ENCODE measurements around the gene CA12. TPM values are rescaled to one million over a fixed set of nuclear protein-coding genes. Genes with fewer than 3 reads are reported as not detected.

CA12 gene
- polyA plus RNA-seq, 3 donors: not detected

DNA sequence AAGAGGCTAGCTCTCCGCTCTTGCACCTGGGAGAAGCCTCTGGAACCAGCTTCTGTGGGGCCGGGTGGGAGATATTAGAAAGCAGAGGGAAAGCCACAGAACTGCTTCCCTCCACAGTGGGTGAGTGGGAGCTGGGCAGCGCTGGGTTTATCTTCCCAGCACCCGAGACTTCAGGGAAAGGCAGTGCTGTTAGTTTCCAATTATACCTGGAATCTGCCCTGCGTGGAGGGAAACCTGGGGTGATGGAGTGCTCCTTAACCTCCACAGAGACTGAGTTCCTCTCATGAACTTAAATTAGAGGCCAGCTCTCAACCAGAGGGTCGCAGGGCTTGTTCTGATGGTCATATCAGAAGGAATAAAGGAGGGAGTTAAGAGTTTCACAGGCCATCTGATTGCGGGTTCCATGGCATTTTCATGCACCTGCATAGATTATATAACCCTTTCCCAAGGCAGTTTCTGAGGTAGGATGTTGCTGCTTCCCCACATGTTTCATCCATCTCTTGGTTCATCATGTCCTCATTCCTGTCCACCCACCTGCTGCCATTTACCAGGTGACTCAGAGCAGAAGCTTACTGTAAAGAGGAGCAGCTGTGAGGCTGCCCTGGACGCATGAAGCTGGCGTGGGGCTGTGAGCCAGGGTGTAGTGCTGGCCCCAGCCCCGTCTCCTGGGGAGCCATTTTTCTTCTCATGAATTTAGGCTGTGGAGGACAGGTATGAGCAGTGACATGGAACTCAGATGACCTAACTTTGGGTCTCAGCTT lies 42.5 kb downstream of the CA12 start:
- 90% methylated on average over 4 of the region's 10 CpGs for WGBS (ENCODE audit: insufficient coverage)
- no peak overlapping the region for H2AFZ ChIP-seq (ENCODE audit: insufficient read depth, low read depth, low read length, poor library complexity, severe bottlenecking)
- H3K36me3 Mint-ChIP-seq: no peaks in the 10 kb centered on the region
- H3K4me2 ChIP-seq (replicated peaks; ENCODE audit: extremely low read depth, low read length, poor library complexity, severe bottlenecking): no peak overlapping the region
- H3K9me3 Mint-ChIP-seq: no peaks in the 10 kb centered on the region
- no peaks in the 10 kb centered on the region for H3K4me1 ChIP-seq (ENCODE audit: control insufficient read depth in 1 of 2, insufficient read depth in 2 of 2, low read length in 2 of 2)
- no peak overlapping the region for H3K4me3 Mint-ChIP-seq
- no peaks in the 10 kb centered on the region for H3K27me3 ChIP-seq (ENCODE audit: control insufficient read depth in 2 of 2, insufficient read depth in 2 of 2, low read length in 2 of 2)
- H3K27me3 Mint-ChIP-seq (ENCODE audit: low read depth in 3 of 3): peaks cover 0 to 3% (median under 1%) of the 10 kb centered on the region in 3 donors
- H3K4me1 Mint-ChIP-seq: no peaks in the 10 kb centered on the region
- H3K36me3 ChIP-seq (replicated peaks in 1 of 2; ENCODE audit: control insufficient read depth in 1 of 2, insufficient read depth in 2 of 2, low read length in 2 of 2): no peaks in the 10 kb centered on the region
- intact Hi-C loops (cut with micrococcal nuclease): no loop called here
- H3K4me3 ChIP-seq (replicated peaks in 1 of 3; ENCODE audit: low read depth in 2 of 3, low read length in 3 of 3): no peak overlapping the region
- no peaks in the 10 kb centered on the region for H3K9me3 ChIP-seq (replicated peaks in 1 of 2; ENCODE audit: control insufficient read depth in 1 of 2, insufficient read depth in 1 of 2, low read length in 2 of 2)
- H3K27ac Mint-ChIP-seq: no peak overlapping the region
- TF ChIP-seq, protein P1, sequence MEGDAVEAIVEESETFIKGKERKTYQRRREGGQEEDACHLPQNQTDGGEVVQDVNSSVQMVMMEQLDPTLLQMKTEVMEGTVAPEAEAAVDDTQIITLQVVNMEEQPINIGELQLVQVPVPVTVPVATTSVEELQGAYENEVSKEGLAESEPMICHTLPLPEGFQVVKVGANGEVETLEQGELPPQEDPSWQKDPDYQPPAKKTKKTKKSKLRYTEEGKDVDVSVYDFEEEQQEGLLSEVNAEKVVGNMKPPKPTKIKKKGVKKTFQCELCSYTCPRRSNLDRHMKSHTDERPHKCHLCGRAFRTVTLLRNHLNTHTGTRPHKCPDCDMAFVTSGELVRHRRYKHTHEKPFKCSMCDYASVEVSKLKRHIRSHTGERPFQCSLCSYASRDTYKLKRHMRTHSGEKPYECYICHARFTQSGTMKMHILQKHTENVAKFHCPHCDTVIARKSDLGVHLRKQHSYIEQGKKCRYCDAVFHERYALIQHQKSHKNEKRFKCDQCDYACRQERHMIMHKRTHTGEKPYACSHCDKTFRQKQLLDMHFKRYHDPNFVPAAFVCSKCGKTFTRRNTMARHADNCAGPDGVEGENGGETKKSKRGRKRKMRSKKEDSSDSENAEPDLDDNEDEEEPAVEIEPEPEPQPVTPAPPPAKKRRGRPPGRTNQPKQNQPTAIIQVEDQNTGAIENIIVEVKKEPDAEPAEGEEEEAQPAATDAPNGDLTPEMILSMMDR (IDR thresholded peaks at IDR 0.05): no peak
- no peaks in the 10 kb centered on the region for H4K20me1 ChIP-seq (ENCODE audit: insufficient read depth, low read length)
- no peak overlapping the region for H3K9ac ChIP-seq (ENCODE audit: insufficient read depth, low read length, poor library complexity, severe bottlenecking)
- no peak for DNase-seq
- H3K27ac ChIP-seq (ENCODE audit: low read depth in 1 of 2, low read length in 2 of 2): no peak overlapping the region
- no peaks in the 10 kb centered on the region for H3K79me2 ChIP-seq (ENCODE audit: insufficient read depth, low read length)

DNA sequence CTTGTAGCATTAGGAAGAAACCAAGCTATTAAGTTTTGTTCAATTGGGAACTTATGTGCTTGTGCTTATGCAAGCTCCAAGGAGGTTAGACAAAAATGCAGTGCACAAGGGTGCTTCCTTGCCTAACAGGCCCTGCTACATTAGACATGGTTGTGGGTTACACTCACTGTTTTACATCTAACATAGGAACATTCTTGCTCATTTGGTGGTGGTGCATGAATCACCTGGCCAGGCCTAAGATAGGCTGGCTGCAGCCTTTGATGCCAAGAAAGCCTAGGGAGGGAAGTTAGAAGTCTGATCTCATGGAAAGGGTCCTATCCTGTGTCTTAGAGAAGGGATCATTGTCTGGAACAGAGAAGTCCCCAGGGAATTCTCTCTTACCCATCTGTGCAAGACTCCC lies 43.5 kb downstream of the CA12 start:
- Histone ChIP-seq H3K4me3 (replicated peaks in 1 of 3; ENCODE audit: low read depth in 2 of 3, low read length in 3 of 3) (no peak overlapping the region), H3K27ac (ENCODE audit: low read depth in 1 of 2, low read length in 2 of 2) (no peak overlapping the region), H4K20me1 (ENCODE audit: insufficient read depth, low read length) (no peaks in the 10 kb centered on the region), H3K4me2 (replicated peaks; ENCODE audit: extremely low read depth, low read length, poor library complexity, severe bottlenecking) (no peak overlapping the region), H2AFZ (ENCODE audit: insufficient read depth, low read depth, low read length, poor library complexity, severe bottlenecking) (no peak overlapping the region), H3K4me1 (ENCODE audit: control insufficient read depth in 1 of 2, insufficient read depth in 2 of 2, low read length in 2 of 2) (no peaks in the 10 kb centered on the region), H3K9ac (ENCODE audit: insufficient read depth, low read length, poor library complexity, severe bottlenecking) (no peak overlapping the region), H3K79me2 (ENCODE audit: insufficient read depth, low read length) (no peaks in the 10 kb centered on the region), H3K9me3 (replicated peaks in 1 of 2; ENCODE audit: control insufficient read depth in 1 of 2, insufficient read depth in 1 of 2, low read length in 2 of 2) (no peaks in the 10 kb centered on the region), H3K27me3 (ENCODE audit: control insufficient read depth in 2 of 2, insufficient read depth in 2 of 2, low read length in 2 of 2) (no peaks in the 10 kb centered on the region), H3K36me3 (replicated peaks in 1 of 2; ENCODE audit: control insufficient read depth in 1 of 2, insufficient read depth in 2 of 2, low read length in 2 of 2) (no peaks in the 10 kb centered on the region)
- H3K4me1 Mint-ChIP-seq: no peaks in the 10 kb centered on the region
- peaks cover 0 to 3% (median 3%) of the 10 kb centered on the region in 3 donors for H3K27me3 Mint-ChIP-seq (ENCODE audit: low read depth in 3 of 3)
- no peak for DNase-seq
- TF ChIP-seq, protein P1 (IDR thresholded peaks at IDR 0.05): no peak
- no peaks in the 10 kb centered on the region for H3K9me3 Mint-ChIP-seq
- H3K4me3 Mint-ChIP-seq: no peak overlapping the region
- intact Hi-C loops (cut with micrococcal nuclease): no loop called here
- no peaks in the 10 kb centered on the region for H3K36me3 Mint-ChIP-seq
- H3K27ac Mint-ChIP-seq: no peak overlapping the region

Measured in CD14-positive monocyte (primary cell).